ENCODE results near the gene CHRM2.
"Not testable (repeated sequence)": the region's sequence is repeated elsewhere in the genome, so short reads cannot be mapped to it uniquely, and the experiment has no call there.

The CHRM2 gene

DNA sequence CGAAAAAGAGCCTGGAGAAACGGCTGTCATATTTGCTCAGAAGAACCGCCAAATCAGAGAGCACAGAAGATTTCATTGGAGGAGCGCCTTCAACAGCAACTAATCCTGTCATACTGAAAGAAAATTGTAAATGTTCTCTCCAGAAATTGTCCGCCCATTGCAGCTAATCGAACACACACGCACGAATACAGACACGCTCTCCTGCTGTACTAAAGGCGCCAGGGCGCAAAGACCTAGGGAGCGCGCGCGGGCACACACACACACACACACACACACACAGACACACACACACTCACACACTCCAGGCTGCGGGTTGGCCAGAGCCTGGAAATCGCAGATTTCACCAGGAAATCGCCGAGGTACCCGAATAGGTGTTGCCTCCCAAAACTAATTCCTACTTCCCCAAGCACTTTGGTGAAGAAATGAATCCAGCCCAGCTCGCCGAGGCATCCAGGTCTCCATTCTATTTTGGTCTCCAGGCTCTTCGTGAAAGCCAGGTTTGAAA, at the start of gene CHRM2:
CHRM2 (plus strand) TSS at position 157 of the 505 bp plus-strand sequence. CDS start 146,214 bp downstream, outside the sequence.
- H3K27ac ChIP-seq = no peak within 1 kb of the TSS
- no peak for DNase-seq (ENCODE audit: low spot score)
- POLR2A ChIA-PET (ENCODE audit: low non-redundant PET) = no interaction called here
- TF ChIP-seq, protein P1, sequence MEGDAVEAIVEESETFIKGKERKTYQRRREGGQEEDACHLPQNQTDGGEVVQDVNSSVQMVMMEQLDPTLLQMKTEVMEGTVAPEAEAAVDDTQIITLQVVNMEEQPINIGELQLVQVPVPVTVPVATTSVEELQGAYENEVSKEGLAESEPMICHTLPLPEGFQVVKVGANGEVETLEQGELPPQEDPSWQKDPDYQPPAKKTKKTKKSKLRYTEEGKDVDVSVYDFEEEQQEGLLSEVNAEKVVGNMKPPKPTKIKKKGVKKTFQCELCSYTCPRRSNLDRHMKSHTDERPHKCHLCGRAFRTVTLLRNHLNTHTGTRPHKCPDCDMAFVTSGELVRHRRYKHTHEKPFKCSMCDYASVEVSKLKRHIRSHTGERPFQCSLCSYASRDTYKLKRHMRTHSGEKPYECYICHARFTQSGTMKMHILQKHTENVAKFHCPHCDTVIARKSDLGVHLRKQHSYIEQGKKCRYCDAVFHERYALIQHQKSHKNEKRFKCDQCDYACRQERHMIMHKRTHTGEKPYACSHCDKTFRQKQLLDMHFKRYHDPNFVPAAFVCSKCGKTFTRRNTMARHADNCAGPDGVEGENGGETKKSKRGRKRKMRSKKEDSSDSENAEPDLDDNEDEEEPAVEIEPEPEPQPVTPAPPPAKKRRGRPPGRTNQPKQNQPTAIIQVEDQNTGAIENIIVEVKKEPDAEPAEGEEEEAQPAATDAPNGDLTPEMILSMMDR (conservative IDR thresholded peaks at IDR 0.05; ENCODE audit: low read depth) = no peak
- CTCF ChIA-PET = no interaction called here

DNA sequence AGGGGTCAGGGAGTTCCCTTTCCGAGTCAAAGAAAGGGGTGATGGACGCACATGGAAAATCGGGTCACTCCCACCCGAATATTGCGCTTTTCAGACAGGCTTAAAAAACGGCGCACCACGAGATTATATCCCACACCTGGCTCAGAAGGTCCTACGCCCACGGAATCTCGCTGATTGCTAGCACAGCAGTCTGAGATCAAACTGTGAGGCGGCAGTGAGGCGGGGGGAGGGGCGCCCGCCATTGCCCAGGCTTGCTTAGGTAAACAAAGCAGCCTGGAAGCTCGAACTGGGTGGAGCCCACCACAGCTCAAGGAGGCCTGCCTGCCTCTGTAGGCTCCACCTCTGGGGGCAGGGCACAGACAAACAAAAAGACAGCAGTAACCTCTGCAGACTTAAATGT, 37.1 kb upstream of the CHRM2 start:
- CTCF ChIA-PET; POLR2A ChIA-PET (ENCODE audit: low non-redundant PET); H3K27ac ChIP-seq; DNase-seq (ENCODE audit: low spot score): not testable (repeated sequence)

- ChIA-PET POLR2A (ENCODE audit: low non-redundant PET) (no interaction called here), CTCF (no interaction called here)
- no peak for DNase-seq (ENCODE audit: low spot score)
- TF ChIP-seq, protein P1 (conservative IDR thresholded peaks at IDR 0.05; ENCODE audit: low read depth) = no peak
- H3K27ac ChIP-seq = no peak overlapping the region
Measured at GRCh38 chr7:136845899-136846465, 22.5 kb upstream of the CHRM2 start.

- no peak overlapping the region for H3K27ac ChIP-seq
- ChIA-PET CTCF (no interaction called here), POLR2A (ENCODE audit: low non-redundant PET) (no interaction called here)
- no peak for DNase-seq (ENCODE audit: low spot score)
- TF ChIP-seq, protein P1 (conservative IDR thresholded peaks at IDR 0.05; ENCODE audit: low read depth) = no peak
Measured at GRCh38 chr7:136847858-136848257, 20.6 kb upstream of the CHRM2 start.

DNA sequence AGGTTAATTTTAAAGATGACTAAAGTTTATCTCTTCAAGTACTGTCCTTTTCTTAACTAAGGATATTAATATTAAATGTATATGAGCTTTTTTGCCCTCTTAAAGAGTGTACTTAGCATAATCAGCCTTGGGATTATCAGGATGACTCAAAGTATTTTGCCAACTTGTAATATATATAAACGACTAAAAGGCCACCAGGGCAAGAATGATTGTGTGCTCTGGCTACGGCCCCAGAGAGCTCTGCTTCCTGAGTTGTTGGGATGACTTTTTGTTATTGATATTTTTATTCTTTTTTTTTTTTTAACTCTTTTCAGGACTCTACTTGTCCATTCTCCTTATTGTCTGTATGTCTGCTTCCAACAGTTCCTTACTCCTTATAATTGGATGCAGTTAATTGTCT, 14.8 kb upstream of the CHRM2 start:
- H3K27ac ChIP-seq = no peak overlapping the region
- CTCF ChIA-PET = no interaction called here
- POLR2A ChIA-PET (ENCODE audit: low non-redundant PET) = no interaction called here
- TF ChIP-seq, protein P1 (conservative IDR thresholded peaks at IDR 0.05; ENCODE audit: low read depth) = no peak
- DNase-seq (ENCODE audit: low spot score) = no peak

DNA sequence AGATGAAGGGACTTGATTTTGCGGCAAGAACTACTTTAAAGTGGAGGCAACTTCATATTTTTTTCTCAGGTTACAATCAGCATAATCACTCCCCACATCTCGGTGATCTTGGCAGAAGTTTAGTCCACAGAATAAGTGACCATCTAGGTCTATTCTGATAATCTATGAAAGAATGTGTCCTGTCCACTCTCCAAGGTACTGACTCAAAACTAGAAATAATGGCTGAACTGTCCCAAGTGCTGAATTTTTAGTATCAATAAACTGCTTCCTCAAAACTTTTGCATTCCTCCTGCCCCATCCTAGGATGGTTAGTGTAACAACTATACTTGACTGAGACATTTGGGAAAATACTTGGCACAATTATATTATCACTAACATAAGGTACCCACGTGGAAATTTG, 10.9 kb upstream of the CHRM2 start:
- POLR2A ChIA-PET (ENCODE audit: low non-redundant PET) = no interaction called here
- TF ChIP-seq, protein P1 (conservative IDR thresholded peaks at IDR 0.05; ENCODE audit: low read depth) = no peak

GRCh38 chr7:136859803-136860202, 8.6 kb upstream of the CHRM2 start:
- ChIA-PET CTCF (interaction anchor here (0.7 kb wide), 1 partner anchor 53 kb away, joined by 6 read pairs; no protein-coding TSS in a partner anchor), POLR2A (ENCODE audit: low non-redundant PET) (no interaction called here)
- no peak overlapping the region for H3K27ac ChIP-seq
- no peak for DNase-seq (ENCODE audit: low spot score)
- TF ChIP-seq, protein P1 (conservative IDR thresholded peaks at IDR 0.05; ENCODE audit: low read depth) = no peak

More for the DNA sequence above, 10.9 kb upstream of the CHRM2 start:
- no peak overlapping the region for H3K27ac ChIP-seq
- CTCF ChIA-PET = no interaction called here
- peak; percentile 5 for DNase-seq (ENCODE audit: low spot score)
